Astrocyte of the spinal cord (primary cell): ENCODE data around the gene PDGFRB.
A peak's percentile ranks its signal among the peaks of the same experiment; 100 is the strongest.

Source experiments
- DNase-seq: peaks from one replicate; pipeline ENCODE4 v3.0.0; 2011; ENCODE audit warnings: low read depth, low spot score
- H3K4me3 ChIP-seq: 2 replicates; pipeline ENCODE4 v1.5.1; 2011; ENCODE audit warnings: low read depth, mild to moderate bottlenecking, low read length, moderate library complexity
- in situ Hi-C: cut with HindIII; loops from 2 replicates; pipeline ENCODE4 v1.10.0; 2017; ENCODE audit warnings: low sequenced_read_pairs
- TF ChIP-seq, protein P1 (sequence below): IDR thresholded peaks from 2 replicates; pipeline ENCODE4 v1.5.1; 2012; ENCODE audit warnings: low read depth, mild to moderate bottlenecking, low read length, inconsistent platforms

PDGFRB gene

DNA sequence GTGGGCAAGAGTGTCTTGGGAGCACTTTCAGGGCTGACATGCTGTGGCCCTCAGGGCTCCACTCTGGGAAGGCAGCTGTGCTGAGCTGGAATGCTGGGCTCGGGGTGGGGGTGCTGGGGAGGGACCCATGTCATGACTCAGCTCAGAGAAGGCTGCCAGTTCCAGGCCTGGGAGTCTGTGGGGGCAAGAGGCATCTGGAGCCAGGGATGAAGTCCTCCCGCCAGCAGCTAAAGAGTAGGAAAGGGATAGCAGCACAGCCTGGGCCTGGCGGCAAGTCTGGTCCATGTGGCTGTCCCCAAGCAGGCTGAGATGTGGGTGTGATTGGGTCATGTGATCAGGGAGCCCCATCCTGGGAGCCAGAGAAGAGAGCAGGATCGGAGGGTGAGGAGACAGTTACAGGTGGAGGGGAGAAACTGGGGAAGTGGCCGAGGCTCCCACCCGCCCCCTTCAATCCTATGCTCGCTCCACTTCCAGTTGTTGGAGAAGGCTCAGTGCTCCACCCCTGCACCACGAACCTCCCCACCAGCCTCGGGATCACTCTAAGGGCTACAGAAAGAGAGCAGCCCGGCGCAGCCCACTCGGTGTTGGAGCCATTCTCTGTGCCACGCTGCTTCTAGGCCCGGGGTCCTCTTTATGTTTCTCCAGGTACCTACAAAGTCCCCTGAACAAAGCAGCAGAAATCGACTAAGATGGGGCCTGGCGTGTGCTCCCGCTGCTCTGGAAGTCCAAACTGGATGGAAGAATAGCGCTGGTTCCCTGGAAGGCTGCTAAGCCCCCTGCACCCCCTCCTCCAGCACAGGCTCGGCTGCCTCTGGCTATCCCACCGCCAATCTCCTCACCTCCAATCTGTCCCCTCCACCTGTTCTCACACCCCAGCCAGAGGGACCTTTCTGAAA is 12.0 kb downstream of the PDGFRB start:
- no peak overlapping the region for H3K4me3 ChIP-seq
- in situ Hi-C loops = no loop called here
- TF ChIP-seq, protein P1, sequence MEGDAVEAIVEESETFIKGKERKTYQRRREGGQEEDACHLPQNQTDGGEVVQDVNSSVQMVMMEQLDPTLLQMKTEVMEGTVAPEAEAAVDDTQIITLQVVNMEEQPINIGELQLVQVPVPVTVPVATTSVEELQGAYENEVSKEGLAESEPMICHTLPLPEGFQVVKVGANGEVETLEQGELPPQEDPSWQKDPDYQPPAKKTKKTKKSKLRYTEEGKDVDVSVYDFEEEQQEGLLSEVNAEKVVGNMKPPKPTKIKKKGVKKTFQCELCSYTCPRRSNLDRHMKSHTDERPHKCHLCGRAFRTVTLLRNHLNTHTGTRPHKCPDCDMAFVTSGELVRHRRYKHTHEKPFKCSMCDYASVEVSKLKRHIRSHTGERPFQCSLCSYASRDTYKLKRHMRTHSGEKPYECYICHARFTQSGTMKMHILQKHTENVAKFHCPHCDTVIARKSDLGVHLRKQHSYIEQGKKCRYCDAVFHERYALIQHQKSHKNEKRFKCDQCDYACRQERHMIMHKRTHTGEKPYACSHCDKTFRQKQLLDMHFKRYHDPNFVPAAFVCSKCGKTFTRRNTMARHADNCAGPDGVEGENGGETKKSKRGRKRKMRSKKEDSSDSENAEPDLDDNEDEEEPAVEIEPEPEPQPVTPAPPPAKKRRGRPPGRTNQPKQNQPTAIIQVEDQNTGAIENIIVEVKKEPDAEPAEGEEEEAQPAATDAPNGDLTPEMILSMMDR = no peak
- peak; percentile 93 for DNase-seq

- TF ChIP-seq, protein P1 = no peak
- in situ Hi-C loops = no loop called here
- H3K4me3 ChIP-seq = no peak overlapping the region
- peak; percentile 93 for DNase-seq
These were observed 12.7 kb downstream of the PDGFRB start for GRCh38 chr5:150142959-150143349.

- no peak overlapping the region for H3K4me3 ChIP-seq
- in situ Hi-C loops = no loop called here
- TF ChIP-seq, protein P1 = no peak
- DNase-seq = no peak
These were observed 13.3 kb downstream of the PDGFRB start for GRCh38 chr5:150142185-150142958.

DNA sequence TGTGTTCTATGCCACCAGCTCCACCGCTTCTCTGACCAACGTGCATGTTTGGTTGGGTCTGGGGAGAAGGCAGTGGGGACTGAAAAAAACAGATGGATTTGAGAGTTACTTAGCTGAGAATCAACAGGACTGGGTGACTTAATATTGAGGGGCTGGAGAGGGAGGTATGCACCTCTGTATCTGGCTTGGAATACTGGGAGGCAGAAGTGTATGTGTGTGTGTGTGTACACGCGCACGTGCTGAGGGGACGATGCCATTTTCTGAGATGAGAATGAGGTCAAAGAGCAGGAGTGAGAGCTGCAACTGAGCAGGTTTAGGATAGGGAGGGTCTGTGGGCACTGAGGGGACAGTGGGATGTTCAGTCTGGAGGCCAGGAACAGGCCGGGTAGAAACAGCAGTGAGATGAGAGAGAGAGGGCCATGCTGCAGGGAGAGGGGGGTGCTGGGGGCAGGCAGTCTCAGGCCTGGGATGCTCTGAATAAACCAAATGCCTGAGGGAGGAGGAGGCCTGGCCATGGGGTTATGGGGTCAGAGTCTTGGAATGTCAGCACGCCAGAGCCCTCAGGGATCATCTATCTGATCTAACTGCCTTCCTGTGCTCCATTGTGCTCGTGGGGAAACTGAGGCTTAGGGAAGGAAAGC is 14.0 kb downstream of the PDGFRB start:
- TF ChIP-seq, protein P1 = no peak
- in situ Hi-C loops = no loop called here
- H3K4me3 ChIP-seq = no peak overlapping the region
- DNase-seq = peak; percentile 64

DNA sequence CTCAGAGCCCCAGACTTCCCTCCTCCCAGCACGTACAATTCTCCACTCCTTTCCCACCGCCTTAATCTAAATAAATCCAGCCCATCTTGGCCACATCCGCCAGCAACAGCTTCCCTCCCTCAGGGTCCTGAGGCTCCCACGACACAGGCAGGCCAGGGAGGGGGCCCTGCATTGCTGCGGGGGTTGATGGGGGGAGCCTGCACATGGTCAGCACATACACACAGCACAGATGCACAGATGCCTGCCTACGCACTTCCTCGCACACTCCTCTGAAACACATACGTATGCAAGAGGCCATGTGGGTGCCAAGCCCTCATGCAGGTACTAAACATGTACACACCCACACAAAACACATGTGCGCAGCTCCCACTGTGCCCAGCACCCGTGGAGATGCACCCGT is 14.8 kb downstream of the PDGFRB start:
- in situ Hi-C loops = no loop called here
- TF ChIP-seq, protein P1 = no peak
- peak; percentile 91 for DNase-seq

GRCh38 chr5:150139334-150139733 is 16.3 kb downstream of the PDGFRB start:
- TF ChIP-seq, protein P1 = no peak
- peak; percentile 89 for DNase-seq
- in situ Hi-C loops = no loop called here
- H3K4me3 ChIP-seq = no peak overlapping the region

More for the DNA sequence above, 14.8 kb downstream of the PDGFRB start:
- no peak overlapping the region for H3K4me3 ChIP-seq
